Measurements from ENCODE around the gene MAN1C1.

The MAN1C1 gene

DNA sequence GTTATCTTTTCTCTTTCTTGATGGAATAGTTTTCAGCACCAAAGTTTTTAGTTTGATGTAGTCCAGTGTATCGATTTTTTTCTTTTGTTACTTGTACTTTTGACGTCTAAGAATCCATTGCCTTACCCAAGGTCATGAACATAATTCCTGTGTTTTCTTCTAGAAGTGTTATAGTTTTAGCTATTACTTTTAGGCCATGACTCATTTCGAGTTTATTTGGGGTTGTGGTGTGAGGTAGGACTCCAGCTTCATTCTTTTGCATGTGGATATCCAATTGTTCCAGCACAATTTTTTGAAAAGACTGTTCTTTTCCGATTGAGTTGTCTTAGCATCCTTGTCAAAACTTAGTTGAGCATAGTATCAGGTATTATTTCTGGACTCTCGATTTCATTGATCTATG is 104.0 kb downstream of the MAN1C1 start:
- H3K27me3 ChIP-seq (ENCODE audit: control insufficient read depth, insufficient read depth, low read length) = no peaks in the 10 kb centered on the region
- no peaks in the 10 kb centered on the region for H3K36me3 ChIP-seq (ENCODE audit: control insufficient read depth, insufficient read depth, low read length)
- TF ChIP-seq CTCF (IDR thresholded peaks at IDR 0.05) = no peak
- H3K9ac ChIP-seq = no peak overlapping the region
- H3K4me3 ChIP-seq (ENCODE audit: low read depth, low read length) = no peak overlapping the region
- no peak overlapping the region for H3K27ac ChIP-seq
- H3K79me2 ChIP-seq = no peaks in the 10 kb centered on the region
- no peaks in the 10 kb centered on the region for H3K9me3 ChIP-seq (ENCODE audit: control insufficient read depth, low read length)
- no peak overlapping the region for H2AFZ ChIP-seq
- no peak overlapping the region for H3K4me2 ChIP-seq (ENCODE audit: low read length)
- H3K4me1 ChIP-seq = no peaks in the 10 kb centered on the region

DNA sequence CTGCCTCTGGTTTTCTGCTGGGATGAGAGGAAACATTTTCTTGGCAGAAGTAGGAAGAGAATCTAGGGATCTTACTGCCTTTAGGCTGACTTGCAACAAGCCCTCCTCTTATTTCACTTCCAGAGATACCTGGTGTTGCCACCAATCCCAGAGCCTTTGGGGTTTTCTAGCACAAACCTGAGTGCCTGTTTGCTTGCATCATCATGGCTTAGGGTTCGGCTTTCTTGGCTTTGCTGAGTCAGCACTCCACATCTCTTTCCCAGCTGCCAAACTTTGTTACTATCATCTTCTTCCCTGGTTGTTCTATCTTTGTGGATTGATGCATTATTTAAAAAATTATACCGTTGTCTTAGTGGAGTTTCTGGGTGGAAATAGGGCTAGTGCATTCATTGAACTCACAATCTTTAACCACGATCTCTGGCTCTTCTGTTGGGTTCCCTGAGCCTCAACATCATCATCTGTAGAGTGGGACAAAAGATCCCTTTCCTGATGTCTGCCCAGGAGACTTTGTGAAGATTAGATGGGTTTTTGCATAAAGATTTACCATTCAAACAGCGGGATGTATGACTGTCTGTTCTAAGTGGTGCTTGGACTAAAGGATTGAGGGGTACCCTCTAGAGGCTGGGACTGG is 106.8 kb downstream of the MAN1C1 start:
- no peaks in the 10 kb centered on the region for H3K36me3 ChIP-seq (ENCODE audit: control insufficient read depth, insufficient read depth, low read length)
- H3K79me2 ChIP-seq = no peaks in the 10 kb centered on the region
- H3K27ac ChIP-seq = no peak overlapping the region
- H2AFZ ChIP-seq = no peak overlapping the region
- H3K9ac ChIP-seq = no peak overlapping the region
- no peaks in the 10 kb centered on the region for H3K9me3 ChIP-seq (ENCODE audit: control insufficient read depth, low read length)
- TF ChIP-seq CTCF (IDR thresholded peaks at IDR 0.05) = no peak
- H3K4me2 ChIP-seq (ENCODE audit: low read length) = no peak overlapping the region
- H3K27me3 ChIP-seq (ENCODE audit: control insufficient read depth, insufficient read depth, low read length) = no peaks in the 10 kb centered on the region
- no peak overlapping the region for H3K4me3 ChIP-seq (ENCODE audit: low read depth, low read length)
- H3K4me1 ChIP-seq = no peaks in the 10 kb centered on the region

GRCh38 chr1:25724201-25724600 is 107.6 kb downstream of the MAN1C1 start:
- no peak overlapping the region for H3K4me2 ChIP-seq (ENCODE audit: low read length)
- H3K36me3 ChIP-seq (ENCODE audit: control insufficient read depth, insufficient read depth, low read length) = no peaks in the 10 kb centered on the region
- no peak overlapping the region for H3K9ac ChIP-seq

GRCh38 chr1:25724966-25725365 is 108.4 kb downstream of the MAN1C1 start:
- Histone ChIP-seq H3K36me3 (ENCODE audit: control insufficient read depth, insufficient read depth, low read length) (no peaks in the 10 kb centered on the region), H3K9ac (no peak overlapping the region), H3K9me3 (ENCODE audit: control insufficient read depth, low read length) (no peaks in the 10 kb centered on the region), H3K4me3 (ENCODE audit: low read depth, low read length) (no peak overlapping the region), H3K27ac (no peak overlapping the region), H2AFZ (no peak overlapping the region), H3K4me2 (ENCODE audit: low read length) (no peak overlapping the region), H3K27me3 (ENCODE audit: control insufficient read depth, insufficient read depth, low read length) (no peaks in the 10 kb centered on the region), H3K79me2 (no peaks in the 10 kb centered on the region), H3K4me1 (no peaks in the 10 kb centered on the region)
- TF ChIP-seq CTCF (IDR thresholded peaks at IDR 0.05) = no peak

More at GRCh38 chr1:25724201-25724600, 107.6 kb downstream of the MAN1C1 start:
- Histone ChIP-seq H3K9me3 (ENCODE audit: control insufficient read depth, low read length) (no peaks in the 10 kb centered on the region), H3K4me3 (ENCODE audit: low read depth, low read length) (no peak overlapping the region), H3K79me2 (no peaks in the 10 kb centered on the region), H3K27ac (no peak overlapping the region), H3K27me3 (ENCODE audit: control insufficient read depth, insufficient read depth, low read length) (no peaks in the 10 kb centered on the region), H3K4me1 (no peaks in the 10 kb centered on the region), H2AFZ (no peak overlapping the region)
- no peak for TF ChIP-seq CTCF (IDR thresholded peaks at IDR 0.05)

- H3K4me1 ChIP-seq = no peaks in the 10 kb centered on the region
- H2AFZ ChIP-seq = no peak overlapping the region
- H3K9ac ChIP-seq = no peak overlapping the region
- H3K9me3 ChIP-seq (ENCODE audit: control insufficient read depth, low read length) = no peaks in the 10 kb centered on the region
- no peak overlapping the region for H3K4me2 ChIP-seq (ENCODE audit: low read length)
- no peak overlapping the region for H3K27ac ChIP-seq
- H3K79me2 ChIP-seq = no peaks in the 10 kb centered on the region
- TF ChIP-seq CTCF (IDR thresholded peaks at IDR 0.05) = peak; percentile 9
- no peaks in the 10 kb centered on the region for H3K36me3 ChIP-seq (ENCODE audit: control insufficient read depth, insufficient read depth, low read length)
- H3K27me3 ChIP-seq (ENCODE audit: control insufficient read depth, insufficient read depth, low read length) = no peaks in the 10 kb centered on the region
- no peak overlapping the region for H3K4me3 ChIP-seq (ENCODE audit: low read depth, low read length)
These were observed 108.9 kb downstream of the MAN1C1 start for GRCh38 chr1:25725482-25725881.

All from parathyroid adenoma (tissue), 2 donors.